NCI-H1417 treated with DMSO at 0.1 percent for 48 hours (cell line): ENCODE data around the gene TMOD2.
"Not testable (repeated sequence)": the region's sequence is repeated elsewhere in the genome, so short reads cannot be mapped to it uniquely, and the experiment has no call there.

Experiments used
- DNase-seq: peaks from one replicate; lab custom pipeline; 2025; lab: John Stamatoyannopoulos, UW

The TMOD2 gene

GRCh38 chr15:51775967-51776816, 24.8 kb downstream of the TMOD2 start:
- DNase-seq = no peak

GRCh38 chr15:51776952-51777569, 25.7 kb downstream of the TMOD2 start:
- no peak for DNase-seq

GRCh38 chr15:51780636-51781035, 29.2 kb downstream of the TMOD2 start:
- no peak for DNase-seq

GRCh38 chr15:51781506-51781905, 30.1 kb downstream of the TMOD2 start:
- no peak for DNase-seq

- no peak for DNase-seq
Observed at GRCh38 chr15:51782357-51782896, 31.0 kb downstream of the TMOD2 start.

- no peak for DNase-seq
Observed at GRCh38 chr15:51783967-51784366, 32.6 kb downstream of the TMOD2 start.

GRCh38 chr15:51787130-51787529, 35.7 kb downstream of the TMOD2 start:
- not testable (repeated sequence) for DNase-seq

- DNase-seq = not testable (repeated sequence)
Observed at GRCh38 chr15:51792474-51792873, 41.1 kb downstream of the TMOD2 start.

GRCh38 chr15:51793521-51794305, 42.3 kb downstream of the TMOD2 start:
- no peak for DNase-seq

- no peak for DNase-seq
Observed at GRCh38 chr15:51796847-51797401, 45.5 kb downstream of the TMOD2 start.

GRCh38 chr15:51798281-51798680, 46.9 kb downstream of the TMOD2 start:
- DNase-seq = no peak

- DNase-seq = no peak
Observed at GRCh38 chr15:51799282-51800252, 48.2 kb downstream of the TMOD2 start.

- DNase-seq = no peak
Observed at GRCh38 chr15:51801391-51801835, 50.0 kb downstream of the TMOD2 start.

- no peak for DNase-seq
Observed at GRCh38 chr15:51802593-51802992, 51.2 kb downstream of the TMOD2 start.

GRCh38 chr15:51803965-51804364, 52.6 kb downstream of the TMOD2 start:
- no peak for DNase-seq

GRCh38 chr15:51806123-51806522, 54.7 kb downstream of the TMOD2 start:
- DNase-seq = no peak

GRCh38 chr15:51809457-51809856, 58.1 kb downstream of the TMOD2 start:
- DNase-seq = no peak

GRCh38 chr15:51812598-51812997, 61.2 kb downstream of the TMOD2 start:
- no peak for DNase-seq

GRCh38 chr15:51814606-51815005, 63.2 kb downstream of the TMOD2 start:
- DNase-seq = no peak

GRCh38 chr15:51816611-51817010, 65.2 kb downstream of the TMOD2 start:
- DNase-seq = no peak

GRCh38 chr15:51818150-51818549, 66.8 kb downstream of the TMOD2 start:
- no peak for DNase-seq
